ENCODE measurements around the gene CD300C. TPM values are rescaled to one million over a fixed set of nuclear protein-coding genes. Genes with fewer than 3 reads are reported as not detected.
"Not testable (repeated sequence)": the region's sequence is repeated elsewhere in the genome, so short reads cannot be mapped to it uniquely, and the experiment has no call there.

Gene CD300C
- total RNA-seq, 1 experiment from 2014 or later = not detected

GRCh38 chr17:74520016-74520434 is 25.9 kb downstream of the CD300C start:
- BruUV-seq (replicated peaks) = no TSS peak
- ChIA-PET POLR2A (ENCODE audit: low non-redundant PET) (no interaction called here), CTCF (interaction anchor here (0.6 kb wide), 1 partner anchor 25 kb away, joined by 3 read pairs; no protein-coding TSS in a partner anchor)
- no peak for TF ChIP-seq CTCF (conservative IDR thresholded peaks at IDR 0.05; ENCODE audit: low read depth, low read length)
- no peak for TF ChIP-seq EZH2 (IDR thresholded peaks at IDR 0.05; ENCODE audit: borderline replicate concordance, low read depth, low read length, poor library complexity, severe bottlenecking)
- no peak overlapping the region for H3K4me3 ChIP-seq (ENCODE audit: low read depth, low read length, poor library complexity, severe bottlenecking)
- H3K4me1 ChIP-seq (ENCODE audit: insufficient read depth, low read length, poor library complexity, severe bottlenecking) = no peaks in the 10 kb centered on the region
- H3K36me3 ChIP-seq (ENCODE audit: insufficient read depth, low read length, poor library complexity, severe bottlenecking) = no peaks in the 10 kb centered on the region
- intact Hi-C loops (cut with micrococcal nuclease; ENCODE audit: unreplicated experiment) = no loop called here
- no peak overlapping the region for H3K27ac ChIP-seq (ENCODE audit: low read depth, low read length, poor library complexity, severe bottlenecking)
- no peak for DNase-seq (ENCODE audit: low spot score)
- H3K9me3 ChIP-seq (ENCODE audit: low read depth, low read length, poor library complexity, severe bottlenecking) = no peaks in the 10 kb centered on the region
- peaks cover 42% of the 10 kb centered on the region for H3K27me3 ChIP-seq (replicated peaks; ENCODE audit: insufficient read depth, low read depth, low read length, poor library complexity)

GRCh38 chr17:74518413-74518981 is 27.4 kb downstream of the CD300C start:
- CTCF ChIA-PET; H3K9me3 ChIP-seq (ENCODE audit: low read depth, low read length, poor library complexity, severe bottlenecking): not testable (repeated sequence)

GRCh38 chr17:74516561-74517328 is 29.2 kb downstream of the CD300C start:
- Histone ChIP-seq H3K27me3 (replicated peaks; ENCODE audit: insufficient read depth, low read depth, low read length, poor library complexity) (peaks cover 12% of the 10 kb centered on the region), H3K4me3 (ENCODE audit: low read depth, low read length, poor library complexity, severe bottlenecking) (no peak overlapping the region), H3K4me1 (ENCODE audit: insufficient read depth, low read length, poor library complexity, severe bottlenecking) (no peaks in the 10 kb centered on the region), H3K9me3 (ENCODE audit: low read depth, low read length, poor library complexity, severe bottlenecking) (peaks cover 6% of the 10 kb centered on the region), H3K27ac (ENCODE audit: low read depth, low read length, poor library complexity, severe bottlenecking) (no peak overlapping the region), H3K36me3 (ENCODE audit: insufficient read depth, low read length, poor library complexity, severe bottlenecking) (no peaks in the 10 kb centered on the region)
- TF ChIP-seq CTCF (conservative IDR thresholded peaks at IDR 0.05; ENCODE audit: low read depth, low read length) (no peak), EZH2 (IDR thresholded peaks at IDR 0.05; ENCODE audit: borderline replicate concordance, low read depth, low read length, poor library complexity, severe bottlenecking) (no peak)
- DNase-seq (ENCODE audit: low spot score) = no peak
- no TSS peak for BruUV-seq (replicated peaks)
- intact Hi-C loops (cut with micrococcal nuclease; ENCODE audit: unreplicated experiment) = no loop called here
- CTCF ChIA-PET = no interaction called here
- POLR2A ChIA-PET (ENCODE audit: low non-redundant PET) = no interaction called here

More at GRCh38 chr17:74518413-74518981, 27.4 kb downstream of the CD300C start:
- POLR2A ChIA-PET (ENCODE audit: low non-redundant PET); H3K4me3 ChIP-seq (ENCODE audit: low read depth, low read length, poor library complexity, severe bottlenecking); H3K27ac ChIP-seq (ENCODE audit: low read depth, low read length, poor library complexity, severe bottlenecking); BruUV-seq (replicated peaks); DNase-seq (ENCODE audit: low spot score); intact Hi-C loops (cut with micrococcal nuclease; ENCODE audit: unreplicated experiment); H3K36me3 ChIP-seq (ENCODE audit: insufficient read depth, low read length, poor library complexity, severe bottlenecking); H3K4me1 ChIP-seq (ENCODE audit: insufficient read depth, low read length, poor library complexity, severe bottlenecking): not testable (repeated sequence)
- H3K27me3 ChIP-seq (replicated peaks; ENCODE audit: insufficient read depth, low read depth, low read length, poor library complexity) = peaks cover 30% of the 10 kb centered on the region
